ENCODE data around the gene CA10.

The CA10 gene

GRCh38 chr17:52145476-52145875, 13.0 kb downstream of the CA10 start:
- DNase-seq = no peak

- no peak for DNase-seq
These were observed 15.0 kb downstream of the CA10 start for GRCh38 chr17:52143542-52143941.

- DNase-seq = no peak
These were observed 17.9 kb downstream of the CA10 start for GRCh38 chr17:52140601-52141000.

- no peak for DNase-seq
These were observed 19.8 kb downstream of the CA10 start for GRCh38 chr17:52138752-52139151.

- no peak for DNase-seq
These were observed 20.2 kb downstream of the CA10 start for GRCh38 chr17:52138350-52138749.

- no peak for DNase-seq
These were observed 22.3 kb downstream of the CA10 start for GRCh38 chr17:52136166-52136565.

GRCh38 chr17:52134641-52135040, 23.9 kb downstream of the CA10 start:
- no peak for DNase-seq

- no peak for DNase-seq
These were observed 29.8 kb downstream of the CA10 start for GRCh38 chr17:52128721-52129120.

GRCh38 chr17:52124993-52125392, 33.5 kb downstream of the CA10 start:
- DNase-seq = no peak

GRCh38 chr17:52124561-52124960, 34.0 kb downstream of the CA10 start:
- no peak for DNase-seq

- no peak for DNase-seq
These were observed 38.0 kb downstream of the CA10 start for GRCh38 chr17:52120465-52120864.

GRCh38 chr17:52110923-52111581, 47.5 kb downstream of the CA10 start:
- DNase-seq = no peak

- peak; percentile 1 to 31 for DNase-seq
These were observed 51.8 kb downstream of the CA10 start for GRCh38 chr17:52106638-52107261.

- DNase-seq = no peak
These were observed 52.4 kb downstream of the CA10 start for GRCh38 chr17:52106072-52106471.

- no peak for DNase-seq
These were observed 52.9 kb downstream of the CA10 start for GRCh38 chr17:52105591-52105990.

GRCh38 chr17:52096056-52096455, 62.5 kb downstream of the CA10 start:
- no peak for DNase-seq

- DNase-seq = no peak
These were observed 74.3 kb downstream of the CA10 start for GRCh38 chr17:52084176-52084575.

- DNase-seq = no peak
These were observed 79.0 kb downstream of the CA10 start for GRCh38 chr17:52079496-52079895.

GRCh38 chr17:52071712-52072111, 86.8 kb downstream of the CA10 start:
- DNase-seq = no peak

GRCh38 chr17:52064791-52065211, 93.7 kb downstream of the CA10 start:
- DNase-seq = no peak

- DNase-seq = no peak
These were observed 109.0 kb downstream of the CA10 start for GRCh38 chr17:52049496-52049895.

GRCh38 chr17:52049051-52049450, 109.5 kb downstream of the CA10 start:
- no peak for DNase-seq

GRCh38 chr17:52048137-52048898, 110.2 kb downstream of the CA10 start:
- DNase-seq = no peak

- DNase-seq = no peak
These were observed 111.4 kb downstream of the CA10 start for GRCh38 chr17:52047086-52047485.

Data from NCI-H1930 (cell line).